HepG2 (cell line): ENCODE results near the gene MXRA8. TPM values are rescaled to one million over a fixed set of nuclear protein-coding genes. Genes with fewer than 3 reads are reported as not detected.

Experiments used
- BCL3 ChIP-seq: sonication (generic); formaldehyde crosslinking; IDR thresholded peaks from 2 replicates; pipeline ENCODE4 v1.5.1; 2020; ENCODE audit warnings: mild to moderate bottlenecking, missing genetic modification reagents, moderate library complexity
- CBX2 ChIP-seq, 2 experiments: fragments of 200-600 bp in 1 of 2; sonication (generic); formaldehyde crosslinking in 1 of 2; IDR thresholded peaks; 2 replicates each; pipeline versions ENCODE4 v1.7.0 to v1.8.1; 2018 to 2022; ENCODE audit warnings: low read depth in 2 of 2, low read length in 1 of 2, mild to moderate bottlenecking in 1 of 2, missing genetic modification reagents in 1 of 2
- SOX5 ChIP-seq: IDR thresholded peaks from 2 replicates; pipeline ENCODE4 v1.6.1; 2016; ENCODE audit warnings: borderline replicate concordance
- USF2 ChIP-seq, 2 experiments: sonication (generic) in 1 of 2; formaldehyde crosslinking in 1 of 2; IDR thresholded peaks; 2 replicates each; pipeline versions ENCODE4 v1.5.1 to v1.6.1; 2011 to 2020; ENCODE audit warnings: borderline replicate concordance in 1 of 2, low read depth in 1 of 2, low read length in 1 of 2, mild to moderate bottlenecking in 1 of 2, missing genetic modification reagents in 1 of 2, moderate library complexity in 1 of 2
- ZBTB49 ChIP-seq: sonication (generic); formaldehyde crosslinking; IDR thresholded peaks from 2 replicates; pipeline ENCODE4 v1.4.0; 2020; ENCODE audit warnings: missing genetic modification reagents, borderline replicate concordance
- ZFP36L2 ChIP-seq: sonication (generic); formaldehyde crosslinking; IDR thresholded peaks from 2 replicates; pipeline ENCODE4 v1.4.0; 2020; ENCODE audit warnings: missing genetic modification reagents
- ZNF547 ChIP-seq: sonication (generic); formaldehyde crosslinking; IDR thresholded peaks from 2 replicates; pipeline ENCODE4 v1.5.1; 2020; ENCODE audit warnings: mild to moderate bottlenecking, missing genetic modification reagents
- ZNF572 ChIP-seq: sonication (generic); formaldehyde crosslinking; IDR thresholded peaks from 2 replicates; pipeline ENCODE4 v1.5.1; 2020; ENCODE audit warnings: mild to moderate bottlenecking, missing genetic modification reagents
- ZNF589 ChIP-seq: sonication (generic); formaldehyde crosslinking; conservative IDR thresholded peaks from 2 replicates; pipeline ENCODE4 v1.8.0; 2022; ENCODE audit warnings: mild to moderate bottlenecking, moderate library complexity, missing genetic modification reagents
- ZSCAN29 ChIP-seq: sonication (generic); formaldehyde crosslinking; conservative IDR thresholded peaks from 2 replicates; pipeline ENCODE4 v1.4.0; 2020; ENCODE audit warnings: mild to moderate bottlenecking, missing genetic modification reagents
- polyA plus RNA-seq, 8 experiments: library from polyadenylated mRNA; depleted of rRNA in 3 of 8; stranded (reverse) in 7 of 8; unstranded in 1 of 8; fragments of >200 nt; fragmentation: Illumina TruSeq in 4 of 8; extraction: Trizol in 4 of 8; gene quantifications; 2 replicates each; pipeline versions ENCODE4 v1.2.1 to v1.2.3, GENCODE V29; 2011 to 2016; ENCODE audit warnings: low read depth in 4 of 8, missing spikeins in 1 of 8, mixed read lengths in 1 of 8; ENCODE audit not compliant: insufficient read depth in 1 of 8
- total RNA-seq, 5 experiments: library from RNA; depleted of rRNA; stranded (reverse); fragments of >200 nt; fragmentation: Illumina TruSeq; extraction: Trizol; gene quantifications; 2 replicates each; pipeline ENCODE4 v1.2.3, GENCODE V29; 2016; ENCODE audit warnings: low read depth in 1 of 5
- TF ChIP-seq, protein P1 (sequence below): sonication (generic); formaldehyde crosslinking; IDR thresholded peaks from 2 replicates; pipeline ENCODE4 v1.8.0; 2022; ENCODE audit warnings: mild to moderate bottlenecking, missing genetic modification reagents, moderate library complexity
- TF ChIP-seq, protein P2 (sequence below): sonication (generic); formaldehyde crosslinking; IDR thresholded peaks from 2 replicates; pipeline ENCODE4 v1.4.0; 2020; ENCODE audit warnings: mild to moderate bottlenecking, missing genetic modification reagents
- TF ChIP-seq, protein P3 (sequence below): sonication (generic); formaldehyde crosslinking; IDR thresholded peaks from 2 replicates; pipeline ENCODE4 v1.4.0; 2020; ENCODE audit warnings: low read depth, missing genetic modification reagents

MXRA8 gene
- total and polyA plus RNA-seq, 2 of the 13 experiments (the other 11 are each of a cell fraction or from before 2014, with no cell fraction given) = 19.8 to 44.8 TPM

- TF ChIP-seq ZNF572 (CRISPR knock-in tag) = 0 out of 2 replicates have a peak, but pooled peaks have one; percentile 36
- TF ChIP-seq USF2 (IDR thresholded peaks at IDR 0.05; ENCODE audit: low read depth, low read length) = no peak
- TF ChIP-seq USF2 (CRISPR knock-in tag; IDR thresholded peaks at IDR 0.05; ENCODE audit: borderline replicate concordance) = no peak
- no peak for TF ChIP-seq ZNF589 (CRISPR knock-in tag)
- TF ChIP-seq, protein P1, sequence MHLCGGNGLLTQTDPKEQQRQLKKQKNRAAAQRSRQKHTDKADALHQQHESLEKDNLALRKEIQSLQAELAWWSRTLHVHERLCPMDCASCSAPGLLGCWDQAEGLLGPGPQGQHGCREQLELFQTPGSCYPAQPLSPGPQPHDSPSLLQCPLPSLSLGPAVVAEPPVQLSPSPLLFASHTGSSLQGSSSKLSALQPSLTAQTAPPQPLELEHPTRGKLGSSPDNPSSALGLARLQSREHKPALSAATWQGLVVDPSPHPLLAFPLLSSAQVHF (CRISPR knock-in tag) = no peak
- TF ChIP-seq ZFP36L2 (CRISPR knock-in tag) = no peak
- TF ChIP-seq ZSCAN29 = 0 out of 2 replicates have a peak, but pooled peaks have one; percentile 64
- peak; percentile 49; the same call in 1 of the 2 replicates for TF ChIP-seq ZNF547 (CRISPR knock-in tag)
- TF ChIP-seq, protein P2, sequence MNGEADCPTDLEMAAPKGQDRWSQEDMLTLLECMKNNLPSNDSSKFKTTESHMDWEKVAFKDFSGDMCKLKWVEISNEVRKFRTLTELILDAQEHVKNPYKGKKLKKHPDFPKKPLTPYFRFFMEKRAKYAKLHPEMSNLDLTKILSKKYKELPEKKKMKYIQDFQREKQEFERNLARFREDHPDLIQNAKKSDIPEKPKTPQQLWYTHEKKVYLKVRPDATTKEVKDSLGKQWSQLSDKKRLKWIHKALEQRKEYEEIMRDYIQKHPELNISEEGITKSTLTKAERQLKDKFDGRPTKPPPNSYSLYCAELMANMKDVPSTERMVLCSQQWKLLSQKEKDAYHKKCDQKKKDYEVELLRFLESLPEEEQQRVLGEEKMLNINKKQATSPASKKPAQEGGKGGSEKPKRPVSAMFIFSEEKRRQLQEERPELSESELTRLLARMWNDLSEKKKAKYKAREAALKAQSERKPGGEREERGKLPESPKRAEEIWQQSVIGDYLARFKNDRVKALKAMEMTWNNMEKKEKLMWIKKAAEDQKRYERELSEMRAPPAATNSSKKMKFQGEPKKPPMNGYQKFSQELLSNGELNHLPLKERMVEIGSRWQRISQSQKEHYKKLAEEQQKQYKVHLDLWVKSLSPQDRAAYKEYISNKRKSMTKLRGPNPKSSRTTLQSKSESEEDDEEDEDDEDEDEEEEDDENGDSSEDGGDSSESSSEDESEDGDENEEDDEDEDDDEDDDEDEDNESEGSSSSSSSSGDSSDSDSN = peak; percentile 52; the same call in 1 of the 2 replicates
- TF ChIP-seq CBX2 (IDR thresholded peaks at IDR 0.05; ENCODE audit: low read depth, low read length) = no peak
- TF ChIP-seq CBX2 (CRISPR knock-in tag; IDR thresholded peaks at IDR 0.05; ENCODE audit: low read depth) = no peak
- peak; percentile 91 for TF ChIP-seq SOX5
- TF ChIP-seq BCL3 (CRISPR knock-in tag) = no peak
- TF ChIP-seq, protein P3, sequence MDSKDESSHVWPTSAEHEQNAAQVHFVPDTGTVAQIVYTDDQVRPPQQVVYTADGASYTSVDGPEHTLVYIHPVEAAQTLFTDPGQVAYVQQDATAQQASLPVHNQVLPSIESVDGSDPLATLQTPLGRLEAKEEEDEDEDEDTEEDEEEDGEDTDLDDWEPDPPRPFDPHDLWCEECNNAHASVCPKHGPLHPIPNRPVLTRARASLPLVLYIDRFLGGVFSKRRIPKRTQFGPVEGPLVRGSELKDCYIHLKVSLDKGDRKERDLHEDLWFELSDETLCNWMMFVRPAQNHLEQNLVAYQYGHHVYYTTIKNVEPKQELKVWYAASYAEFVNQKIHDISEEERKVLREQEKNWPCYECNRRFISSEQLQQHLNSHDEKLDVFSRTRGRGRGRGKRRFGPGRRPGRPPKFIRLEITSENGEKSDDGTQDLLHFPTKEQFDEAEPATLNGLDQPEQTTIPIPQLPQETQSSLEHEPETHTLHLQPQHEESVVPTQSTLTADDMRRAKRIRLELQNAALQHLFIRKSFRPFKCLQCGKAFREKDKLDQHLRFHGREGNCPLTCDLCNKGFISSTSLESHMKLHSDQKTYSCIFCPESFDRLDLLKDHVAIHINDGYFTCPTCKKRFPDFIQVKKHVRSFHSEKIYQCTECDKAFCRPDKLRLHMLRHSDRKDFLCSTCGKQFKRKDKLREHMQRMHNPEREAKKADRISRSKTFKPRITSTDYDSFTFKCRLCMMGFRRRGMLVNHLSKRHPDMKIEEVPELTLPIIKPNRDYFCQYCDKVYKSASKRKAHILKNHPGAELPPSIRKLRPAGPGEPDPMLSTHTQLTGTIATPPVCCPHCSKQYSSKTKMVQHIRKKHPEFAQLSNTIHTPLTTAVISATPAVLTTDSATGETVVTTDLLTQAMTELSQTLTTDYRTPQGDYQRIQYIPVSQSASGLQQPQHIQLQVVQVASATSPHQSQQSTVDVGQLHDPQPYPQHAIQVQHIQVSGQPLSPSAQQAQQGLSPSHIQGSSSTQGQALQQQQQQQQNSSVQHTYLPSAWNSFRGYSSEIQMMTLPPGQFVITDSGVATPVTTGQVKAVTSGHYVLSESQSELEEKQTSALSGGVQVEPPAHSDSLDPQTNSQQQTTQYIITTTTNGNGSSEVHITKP (CRISPR knock-in tag) = 0 out of 2 replicates have a peak, but pooled peaks have one; percentile 47
- TF ChIP-seq ZBTB49 (CRISPR knock-in tag) = no peak
These were observed 1.5 kb upstream of the MXRA8 start (continued) for GRCh38 chr1:1359664-1360468.
